HG02623 (cell line): ENCODE measurements around the gene TMEM163.

Experiments
- ATAC-seq: cut with Tn5 transposase; IDR thresholded peaks from one replicate; pipeline ENCODE4 v1.9.1; 2021; ENCODE audit warnings: moderate library complexity; ENCODE audit not compliant: unreplicated experiment

Gene TMEM163

GRCh38 chr2:134412639-134412999 lies 306.2 kb downstream of the TMEM163 start:
- ATAC-seq, result no peak

- ATAC-seq, result peak; percentile 96
Measured at GRCh38 chr2:134411828-134412638, 306.8 kb downstream of the TMEM163 start.

GRCh38 chr2:134411279-134411827 lies 307.4 kb downstream of the TMEM163 start:
- no peak for ATAC-seq

- no peak for ATAC-seq
Measured at GRCh38 chr2:134410831-134411231, 308.0 kb downstream of the TMEM163 start.

GRCh38 chr2:134410006-134410405 lies 308.8 kb downstream of the TMEM163 start:
- no peak for ATAC-seq

GRCh38 chr2:134408791-134409190 lies 310.0 kb downstream of the TMEM163 start:
- no peak for ATAC-seq

- no peak for ATAC-seq
Measured at GRCh38 chr2:134408386-134408785, 310.4 kb downstream of the TMEM163 start.

- no peak for ATAC-seq
Measured at GRCh38 chr2:134407154-134407890, 311.5 kb downstream of the TMEM163 start.

- no peak for ATAC-seq
Measured at GRCh38 chr2:134406736-134407135, 312.1 kb downstream of the TMEM163 start.

GRCh38 chr2:134406311-134406710 lies 312.5 kb downstream of the TMEM163 start:
- ATAC-seq, result no peak
